ENCODE measurements around the gene MYH2. TPM values are rescaled to one million over a fixed set of nuclear protein-coding genes. Genes with fewer than 3 reads are reported as not detected.
"Not testable (repeated sequence)": the region's sequence is repeated elsewhere in the genome, so short reads cannot be mapped to it uniquely, and the experiment has no call there.

Gene MYH2
- 0.30 TPM for polyA plus RNA-seq (2013, experiment 1 of 2; ENCODE audit: insufficient read length)
- 0.63 TPM for polyA plus RNA-seq (2013, experiment 2 of 2; ENCODE audit: insufficient read length)

DNA sequence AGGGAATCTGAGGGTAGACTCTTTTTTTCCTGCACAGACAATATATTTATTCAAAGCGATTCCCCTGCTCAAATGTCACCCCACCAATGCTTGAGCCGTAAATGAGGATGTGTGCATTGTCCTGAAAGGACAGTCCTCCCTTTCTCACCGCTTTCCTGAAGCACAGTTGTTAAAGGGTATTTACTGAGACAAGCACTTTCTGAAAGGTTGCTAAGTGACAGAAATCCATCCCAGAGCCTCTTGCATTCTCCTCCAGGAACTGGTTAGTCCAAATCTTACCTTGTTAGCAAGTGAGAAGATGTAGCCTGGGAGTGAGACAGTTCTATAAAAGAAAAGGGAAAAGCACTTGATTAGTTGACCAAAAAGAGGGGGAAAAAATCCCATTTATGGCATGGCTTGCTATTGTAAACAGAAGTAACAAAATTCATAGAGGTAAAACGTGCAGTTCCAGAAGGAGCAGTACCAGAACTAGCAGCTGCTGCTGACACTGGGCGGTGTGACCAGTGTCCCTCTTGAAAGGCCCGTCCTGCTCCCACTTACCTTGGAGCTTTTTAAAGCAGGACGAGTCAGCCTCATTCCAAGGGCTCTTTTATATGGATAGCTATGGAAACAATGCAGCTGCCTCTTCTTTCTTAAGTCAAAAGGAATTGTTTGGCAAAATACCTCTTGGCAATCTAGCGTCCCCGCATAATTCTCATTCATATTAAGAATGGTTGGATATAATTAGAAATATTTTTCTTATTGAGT is at the start of gene MYH2:
MYH2 (minus strand) TSS at position 563 of the 747 bp plus-strand sequence. CDS start 1,738 bp downstream, outside the sequence.
- no peak for DNase-seq

DNA sequence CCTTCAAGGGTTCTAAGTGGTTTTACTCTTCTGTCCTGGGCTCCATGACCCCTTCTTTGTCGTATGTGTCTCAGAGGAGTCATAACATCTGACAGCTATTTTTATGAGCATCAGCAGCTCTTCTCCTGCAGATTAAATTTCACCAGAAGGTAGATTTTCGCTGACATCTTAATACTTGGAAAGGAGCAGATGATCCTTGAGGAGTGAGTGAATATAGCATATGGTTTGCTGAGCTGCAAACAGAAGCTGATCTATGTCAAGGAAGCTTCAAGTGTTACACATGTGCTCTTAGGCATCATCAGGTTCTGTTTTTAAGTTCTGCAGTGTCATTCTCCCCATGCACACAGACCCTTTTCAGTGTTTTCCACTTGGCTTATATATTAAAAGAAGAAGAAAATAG is 49.2 kb upstream of the MYH2 start:
- no peak for DNase-seq

DNA sequence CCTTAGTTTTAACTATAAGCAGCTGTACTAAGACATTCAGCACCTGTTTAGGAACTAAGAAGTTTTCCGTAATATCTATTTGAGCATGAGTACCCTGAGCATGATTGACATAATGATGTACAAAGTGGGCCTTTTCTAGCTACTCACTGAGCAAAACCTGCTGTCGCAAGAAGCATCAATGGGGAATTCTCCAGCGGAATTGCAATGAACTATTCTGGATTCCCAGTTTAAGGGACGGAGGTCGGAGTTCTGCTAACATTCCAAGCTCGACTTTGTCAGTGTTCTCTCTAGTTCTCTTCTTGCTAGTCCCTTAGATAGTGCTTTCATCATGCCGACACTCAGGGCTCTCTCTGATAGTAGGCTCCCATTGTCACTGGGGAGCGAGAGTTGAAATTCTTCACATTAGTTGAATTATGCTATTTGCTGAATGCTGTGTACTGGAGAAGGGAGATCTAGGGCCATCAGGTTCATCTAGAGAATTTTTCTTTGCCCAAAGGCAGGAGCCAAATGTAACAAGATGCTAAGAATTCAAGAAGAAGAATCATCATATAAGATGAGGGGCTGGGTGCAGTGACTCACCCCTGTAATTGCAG is 40.2 kb upstream of the MYH2 start:
- DNase-seq: no peak

DNA sequence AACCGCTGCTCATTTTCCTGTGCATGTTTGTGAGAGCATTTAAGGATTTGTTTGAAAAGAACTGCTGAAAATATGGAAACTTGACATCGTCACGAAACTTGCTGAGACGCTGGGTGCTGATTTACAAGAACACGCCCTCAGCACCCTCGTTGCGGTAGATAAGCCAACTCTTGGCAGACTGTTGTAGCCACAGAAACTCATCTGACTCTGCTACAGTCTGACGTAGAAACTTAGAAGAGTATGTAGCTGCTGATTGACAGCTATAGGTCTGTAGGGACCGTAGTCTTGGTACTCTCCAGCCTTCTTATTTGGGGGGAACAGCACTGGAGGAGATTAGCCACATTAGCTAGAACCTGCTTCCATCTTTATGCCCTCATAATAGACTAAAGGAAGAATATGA is 36.1 kb upstream of the MYH2 start:
- no peak for DNase-seq

DNA sequence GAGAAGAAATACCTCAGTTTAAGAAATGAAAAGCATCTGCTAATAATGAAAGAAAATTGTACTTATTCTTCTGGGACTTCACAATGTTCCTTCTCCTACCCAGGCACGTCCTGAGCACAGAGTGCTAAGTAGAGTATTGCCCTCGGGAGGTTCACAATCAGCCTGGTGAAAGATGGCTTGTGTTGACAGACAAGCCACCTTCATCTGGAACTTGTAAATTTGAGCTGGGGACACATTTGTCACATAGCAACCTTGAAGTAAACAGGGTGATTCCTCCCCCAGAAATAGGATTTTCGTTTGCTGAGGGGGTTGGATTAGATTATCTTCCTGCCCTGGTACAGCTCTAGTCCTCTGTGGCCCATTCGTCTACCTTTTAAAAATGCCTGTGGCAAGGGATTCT is 34.4 kb upstream of the MYH2 start:
- DNase-seq: no peak

DNA sequence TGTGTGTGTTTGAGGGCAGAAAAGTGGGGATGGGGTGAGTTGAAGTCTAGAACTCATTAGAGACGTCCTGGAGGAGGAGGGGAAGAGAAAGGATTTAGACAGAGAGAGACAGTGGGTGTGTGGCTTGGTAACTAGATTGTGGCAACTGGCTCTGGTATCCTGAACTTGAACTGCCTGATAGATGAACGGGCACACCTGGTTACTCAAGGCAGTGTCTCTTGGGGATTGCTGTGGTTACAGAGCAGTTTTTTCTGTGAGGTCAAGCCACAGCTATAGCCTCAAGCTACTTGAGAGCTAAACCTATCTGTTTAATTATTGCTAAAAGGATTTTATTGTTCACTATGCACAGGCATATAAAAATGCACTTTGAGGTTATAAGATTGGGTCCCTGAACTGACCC is 29.8 kb upstream of the MYH2 start:
- DNase-seq: no peak

DNA sequence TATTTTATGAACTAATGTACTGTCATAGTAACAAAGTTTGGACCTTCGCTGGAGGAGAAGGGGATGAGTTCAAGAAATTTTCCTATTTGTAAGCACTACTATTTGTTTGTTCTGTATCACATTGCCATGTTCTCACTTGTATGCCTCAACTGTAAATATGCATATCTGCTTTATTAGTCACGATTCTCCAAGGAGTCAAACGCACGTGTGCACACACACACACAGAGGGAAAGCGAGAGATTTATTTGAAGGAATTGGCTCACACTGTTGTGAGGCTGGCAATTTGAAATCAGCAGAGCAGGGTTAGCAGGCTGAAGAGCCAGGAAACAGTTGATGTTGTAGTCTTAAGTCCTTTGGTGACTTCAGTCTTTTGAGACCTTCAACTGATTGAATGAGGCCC is 24.9 kb upstream of the MYH2 start:
- no peak for DNase-seq

DNA sequence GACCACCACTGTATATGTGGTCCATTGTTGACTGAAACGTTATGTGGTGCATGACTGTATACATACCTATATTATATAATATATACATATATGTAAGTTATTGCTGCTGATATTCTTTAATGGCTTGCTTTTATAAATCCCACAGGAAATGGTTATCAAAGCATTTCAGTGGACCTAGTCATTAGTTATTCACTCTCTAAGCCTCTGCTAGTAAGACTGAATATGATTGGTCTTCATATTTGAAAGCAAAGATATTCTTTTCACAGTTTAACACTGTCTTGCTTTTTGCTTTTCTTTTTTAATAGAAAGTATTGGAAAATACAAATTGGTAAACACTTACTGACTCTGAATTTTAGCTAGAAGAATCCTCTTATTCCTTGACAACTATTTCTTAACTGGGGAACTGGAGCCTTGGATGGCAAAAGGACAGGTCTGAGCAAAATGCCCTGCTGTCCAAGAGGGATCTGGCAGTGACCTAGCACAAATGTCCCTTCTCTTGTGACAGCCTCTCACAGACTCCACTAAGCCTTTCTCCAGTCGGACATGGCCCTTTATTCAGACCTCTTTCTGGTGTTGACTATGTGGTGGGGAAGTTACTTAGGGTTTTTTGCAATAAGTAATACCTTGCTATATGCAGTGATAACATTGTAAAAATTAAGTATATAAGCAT is 14.7 kb upstream of the MYH2 start:
- DNase-seq: no peak

DNA sequence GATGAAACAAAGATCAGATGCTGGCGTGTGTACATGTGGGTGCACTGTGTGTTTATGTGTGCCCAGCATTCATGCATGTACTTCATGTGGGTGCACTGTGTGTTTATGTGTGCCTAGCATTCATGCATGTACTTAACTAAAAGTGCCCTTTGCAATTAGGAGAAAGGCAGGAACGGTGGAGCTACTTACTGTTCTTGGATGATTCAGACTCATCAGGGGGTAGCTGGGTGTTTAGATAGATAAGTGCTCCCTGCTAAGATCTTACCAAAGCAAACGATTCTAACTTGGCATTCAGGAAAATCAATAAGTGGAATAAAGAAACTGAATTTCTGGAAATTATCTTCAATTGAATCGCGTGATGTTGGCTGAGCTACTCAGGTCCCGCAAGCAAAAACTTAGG is 8.6 kb upstream of the MYH2 start:
- no peak for DNase-seq

DNA sequence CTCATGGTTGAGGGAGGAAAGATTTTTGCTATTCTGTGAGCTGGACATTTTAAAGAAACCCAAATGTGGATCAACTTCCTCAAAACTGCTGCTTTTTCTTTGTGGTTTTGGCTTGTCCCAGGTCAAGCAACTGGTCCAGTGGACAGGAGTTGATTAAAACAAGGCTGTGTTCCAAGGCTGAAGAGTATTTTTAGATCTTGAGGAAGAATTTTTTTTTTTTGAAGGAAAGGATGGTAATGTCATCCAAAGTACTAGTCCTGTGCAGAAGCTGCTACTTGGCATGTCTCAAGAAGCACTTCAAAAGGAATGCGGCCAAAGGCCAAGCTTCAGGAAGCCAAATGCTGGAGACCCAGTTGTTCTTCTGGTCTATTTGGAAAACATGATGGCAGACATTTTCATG is 8.0 kb upstream of the MYH2 start:
- peak; percentile 7 for DNase-seq

DNA sequence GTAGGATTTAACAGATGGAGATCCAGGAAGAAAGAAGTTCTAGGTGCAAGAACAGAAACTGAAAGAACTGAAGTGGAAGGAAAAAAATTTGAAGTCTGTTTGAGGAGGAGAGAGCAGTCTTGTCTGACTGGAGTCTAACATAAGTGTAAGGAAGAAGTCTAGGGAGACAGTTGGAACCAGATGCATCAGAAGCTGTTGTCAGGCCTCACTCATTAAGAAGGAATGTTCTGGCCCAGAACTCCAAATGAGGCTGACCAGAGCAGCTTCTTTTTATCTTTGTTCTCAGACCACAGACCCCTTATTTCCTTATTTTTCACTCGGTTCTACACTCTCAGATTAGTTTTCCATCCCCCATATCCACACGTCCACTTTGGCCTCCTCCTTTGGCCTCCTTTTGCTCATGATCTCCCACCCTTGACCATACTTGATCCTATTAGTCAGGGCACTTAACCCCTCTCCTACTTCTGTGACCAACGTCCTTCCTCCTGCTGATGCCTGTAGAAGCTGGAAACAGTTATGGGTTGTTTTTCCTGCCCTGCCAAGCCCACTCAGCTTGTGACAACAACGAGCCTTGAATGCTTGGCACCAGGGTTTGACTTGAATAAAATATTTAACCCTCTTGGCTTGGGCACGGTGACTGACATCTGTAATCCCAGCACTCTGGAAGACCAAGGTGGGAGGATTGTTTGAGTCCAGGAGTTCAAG is 7.0 kb upstream of the MYH2 start:
- peak; percentile 3 for DNase-seq

DNA sequence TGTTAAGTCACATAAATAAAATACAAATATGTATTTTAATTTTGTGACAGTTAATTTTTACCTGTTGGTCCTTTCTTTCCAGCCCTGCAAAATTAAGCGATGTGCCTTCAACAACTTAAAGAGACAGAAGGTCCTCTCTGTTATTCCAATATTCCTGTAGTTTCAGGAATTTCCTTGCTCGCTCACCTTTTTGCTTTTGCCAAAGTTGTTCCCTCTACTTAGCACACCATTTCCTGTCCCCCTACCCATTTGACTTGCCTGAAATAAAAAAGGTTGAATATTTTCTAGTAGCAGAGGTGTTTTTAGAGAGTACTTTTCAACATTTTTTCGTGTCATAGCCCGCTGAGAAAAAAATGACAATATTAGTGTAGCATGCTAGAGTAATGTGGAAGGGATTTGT is 556 bp upstream of the MYH2 start:
- no peak for DNase-seq

DNA sequence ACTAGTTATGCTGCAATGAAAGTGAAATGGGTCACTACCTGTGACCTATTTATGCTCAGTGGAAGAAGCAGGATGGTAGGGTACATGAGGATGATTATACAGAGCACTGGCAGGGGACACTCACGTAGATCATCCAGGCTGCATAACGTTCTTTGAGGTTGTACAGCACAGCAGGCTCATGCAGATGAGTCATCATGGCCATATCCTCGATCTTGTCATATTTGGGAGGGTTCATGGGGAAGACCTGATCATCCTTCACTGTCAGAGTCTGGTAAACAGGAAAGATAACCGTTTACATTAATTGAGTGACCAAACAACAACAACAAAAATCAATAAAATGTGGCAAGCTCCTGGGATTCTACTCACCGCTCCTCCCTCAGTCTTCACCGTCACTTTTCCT is 2.1 kb downstream of the MYH2 start:
- peak; percentile 1 for DNase-seq

DNA sequence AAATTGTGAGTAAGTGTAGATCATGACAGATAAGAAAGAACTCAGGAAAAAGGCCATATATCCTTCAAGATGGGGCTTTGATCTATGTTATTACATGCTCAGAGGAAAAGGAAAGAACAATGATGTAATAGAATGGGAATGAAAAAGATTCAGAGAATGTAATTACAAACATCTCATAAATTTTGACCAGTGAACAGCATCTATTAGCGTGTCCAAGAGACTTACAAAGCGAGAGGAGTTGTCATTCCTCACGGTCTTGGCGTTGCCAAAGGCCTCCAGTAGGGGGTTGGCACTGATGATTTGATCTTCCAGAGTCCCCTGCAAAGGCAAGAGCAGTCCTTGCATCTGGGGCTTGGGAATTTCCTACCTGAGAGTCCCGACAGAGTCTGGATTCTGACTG is 6.0 kb downstream of the MYH2 start:
- DNase-seq: peak; percentile 7

DNA sequence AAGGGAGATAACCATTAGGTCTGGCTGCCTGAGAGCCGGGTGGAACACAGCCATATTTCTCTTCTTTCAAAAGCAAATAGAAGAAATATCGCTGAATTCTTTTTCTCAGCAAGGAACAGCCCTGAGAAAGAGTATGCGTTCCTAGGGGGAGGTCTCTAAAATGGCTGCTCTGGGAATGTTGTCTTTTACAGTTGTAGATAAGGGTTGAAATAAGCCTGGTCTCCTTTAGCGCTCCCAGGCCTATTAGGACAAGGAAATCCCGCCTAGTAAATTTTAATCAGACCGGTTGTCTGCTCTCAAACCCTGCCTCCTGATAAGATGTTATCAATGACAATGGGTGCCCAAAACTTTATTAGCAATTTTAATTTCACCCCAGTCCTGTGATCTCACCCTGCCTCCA is 8.3 kb downstream of the MYH2 start:
- DNase-seq: not testable (repeated sequence)

DNA sequence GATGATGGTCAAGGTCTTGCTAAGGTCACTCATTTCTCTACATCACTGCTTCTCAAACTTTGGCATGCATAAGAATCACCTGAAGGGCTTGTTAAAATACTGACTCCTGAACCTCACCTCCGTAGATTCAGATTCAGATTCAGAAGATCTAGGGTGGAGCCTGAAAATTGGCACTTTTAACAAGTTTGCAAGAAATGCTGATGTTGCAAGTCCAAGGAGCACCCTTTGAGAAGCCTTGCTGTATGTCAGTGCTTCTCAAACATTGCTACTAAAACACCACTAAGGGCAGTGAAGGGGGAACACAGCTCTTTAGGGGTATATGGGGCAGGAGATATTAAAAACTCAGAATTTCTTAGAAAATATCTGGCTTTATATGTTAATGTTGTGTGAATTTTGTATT is 17.4 kb downstream of the MYH2 start:
- no peak for DNase-seq

DNA sequence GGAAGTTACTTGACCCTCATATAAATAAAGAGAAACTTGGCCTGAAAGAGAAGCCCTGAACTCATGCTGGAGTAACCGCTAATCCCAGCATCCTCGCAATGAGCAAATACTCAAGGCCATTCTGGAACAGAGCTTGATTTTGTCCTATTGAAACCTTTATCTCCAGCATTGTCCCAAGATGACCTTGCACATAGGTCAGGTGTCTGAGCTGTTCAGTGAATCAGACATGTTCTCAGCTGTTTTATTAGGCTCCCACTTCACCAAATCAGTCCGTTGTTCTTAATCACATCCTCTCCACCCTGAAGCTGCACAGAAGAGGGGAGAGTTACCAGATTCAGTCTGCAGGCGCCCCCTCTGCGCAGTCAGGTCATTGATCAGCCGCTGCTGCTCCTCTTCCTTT is 22.0 kb downstream of the MYH2 start:
- DNase-seq: no peak

DNA sequence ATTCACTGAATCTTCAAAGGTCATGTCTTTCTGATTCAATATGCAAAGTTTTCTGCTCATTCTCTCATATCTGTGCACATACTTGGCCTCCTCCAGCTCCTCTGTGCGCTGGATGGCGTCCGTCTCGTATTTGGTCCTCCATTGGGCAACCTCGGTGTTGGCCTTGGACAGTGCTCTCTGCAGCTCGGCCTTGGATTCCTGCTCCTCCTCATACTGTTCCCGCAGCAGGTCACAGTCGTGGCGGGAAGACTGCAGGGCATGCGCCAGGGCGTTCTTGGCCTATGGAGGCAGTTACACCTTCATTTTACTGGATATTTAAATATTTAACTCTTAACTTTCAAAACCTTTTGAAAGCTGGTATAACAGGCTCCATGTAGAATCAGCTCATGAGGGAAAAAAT is 22.9 kb downstream of the MYH2 start:
- no peak for DNase-seq

DNA sequence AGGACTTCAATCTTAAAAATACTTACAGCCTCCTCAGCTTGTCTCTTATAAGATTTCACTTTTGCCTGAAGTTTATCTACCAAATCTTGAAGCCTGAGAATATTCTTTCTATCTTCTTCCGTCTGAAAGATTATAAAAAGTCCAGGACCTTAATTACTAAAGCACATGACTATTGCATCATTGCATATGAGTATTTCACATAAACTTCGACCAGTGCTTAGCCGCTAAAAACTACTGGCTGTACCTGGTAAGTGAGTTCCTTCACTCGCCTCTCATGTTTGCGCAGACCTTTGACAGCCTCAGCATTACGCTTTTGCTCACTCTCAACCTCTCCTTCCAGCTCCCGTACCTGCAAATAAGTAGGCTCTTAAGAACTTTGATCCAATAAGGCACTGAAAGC is 26.4 kb downstream of the MYH2 start:
- DNase-seq: no peak

DNA sequence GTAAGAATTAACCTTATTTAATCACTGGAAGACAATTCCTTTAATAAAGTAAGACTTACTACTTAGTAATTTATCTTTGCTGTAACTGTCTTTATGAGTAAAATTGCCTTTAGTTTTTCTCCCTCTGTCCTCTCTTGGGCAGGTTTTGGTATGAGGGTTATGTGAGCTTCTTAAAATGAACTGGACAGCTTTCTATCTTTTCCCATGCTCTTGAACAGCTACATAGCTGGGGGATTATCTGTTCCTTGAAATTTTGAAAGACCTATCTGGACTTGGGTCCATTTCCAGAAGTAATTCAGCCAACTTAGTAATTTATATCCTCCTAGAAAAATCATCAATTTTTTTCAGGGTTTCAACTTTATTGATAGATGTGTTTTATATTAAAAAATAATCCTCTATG is 27.5 kb downstream of the MYH2 start:
- DNase-seq: no peak

DNA sequence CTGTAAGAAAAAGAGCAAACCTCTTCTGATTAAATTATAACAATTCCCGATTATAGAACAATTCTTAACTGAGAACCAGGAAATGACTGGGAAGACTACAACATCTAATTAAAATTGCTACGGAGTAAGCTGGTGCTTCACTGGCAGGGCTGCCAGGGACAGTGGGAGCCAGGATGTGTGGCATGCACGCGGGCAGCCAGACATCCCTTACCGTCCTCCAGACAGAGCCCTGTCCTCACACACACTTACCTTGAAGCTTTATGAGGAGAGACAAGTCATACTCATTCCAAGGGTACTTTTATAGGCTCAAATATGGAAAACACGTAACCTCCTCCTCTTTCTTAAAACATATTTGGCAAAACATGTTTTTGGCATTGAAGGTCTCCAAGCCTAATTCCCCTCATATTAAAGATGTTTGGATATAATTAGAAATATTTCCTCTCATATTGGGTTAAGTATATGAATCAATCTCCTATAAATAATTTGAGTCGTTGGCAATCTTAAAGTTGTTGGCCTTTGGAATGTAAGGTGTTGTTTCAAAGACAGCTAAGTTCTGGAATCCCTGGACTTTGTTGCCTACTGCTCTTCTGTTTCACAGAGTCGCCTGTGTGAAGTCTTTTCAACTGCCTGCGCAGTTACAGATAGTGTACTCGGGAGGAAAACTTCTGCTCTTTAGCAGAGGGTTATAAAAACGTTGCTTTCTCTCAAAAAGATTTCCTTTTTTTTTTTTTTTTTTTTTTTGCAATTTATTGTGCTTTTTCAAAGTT is 31.0 kb downstream of the MYH2 start, which contains the start of gene MYH1:
MYH1 (minus strand) TSS at position 272 of the 767 bp plus-strand sequence. CDS start 1,900 bp downstream, outside the sequence.
- DNase-seq: no peak

DNA sequence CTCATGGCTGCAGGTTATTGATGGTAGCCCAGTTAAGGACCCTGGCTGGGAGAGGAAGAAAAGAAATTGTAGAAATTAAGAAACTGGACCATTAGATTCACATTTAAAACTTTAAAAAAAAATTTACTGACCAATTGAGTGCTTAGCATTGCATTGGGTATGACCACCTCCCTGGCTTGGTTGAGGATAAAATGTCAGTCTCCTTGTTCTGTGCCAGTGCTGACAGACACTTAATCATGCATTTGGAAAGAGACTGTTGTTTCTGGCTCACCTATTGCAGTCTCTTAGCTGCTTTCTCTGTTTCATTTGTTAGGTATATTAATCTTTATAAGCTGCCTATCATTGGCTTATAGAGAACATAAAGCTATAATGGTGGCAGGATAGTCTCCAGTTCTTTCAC is 32.8 kb downstream of the MYH2 start:
- no peak for DNase-seq
